SH-SY5Y (cell line): ENCODE data around the gene IDH1.

ENCODE experiments used
- GATA2 ChIP-seq: IDR thresholded peaks from 2 replicates; pipeline ENCODE4 v1.6.1; 2011; ENCODE audit warnings: mild to moderate bottlenecking, low read depth, low read length
- GATA3 ChIP-seq: IDR thresholded peaks from 2 replicates; pipeline ENCODE4 v1.6.1; 2011; ENCODE audit warnings: low read depth, mild to moderate bottlenecking, low read length, moderate library complexity

GRCh38 chr2:208249296-208249695 is 5.6 kb downstream of the IDH1 start:
- TF ChIP-seq GATA3 = no peak
- no peak for TF ChIP-seq GATA2
